DMS114 treated with DMSO at 0.1 percent for 48 hours (cell line): ENCODE measurements around the gene WDR89.
"Not testable (repeated sequence)": the region's sequence is repeated elsewhere in the genome, so short reads cannot be mapped to it uniquely, and the experiment has no call there.

Source experiments
- DNase-seq: peaks from one replicate; lab custom pipeline; 2025; ENCODE audit not compliant: unreplicated experiment; lab: John Stamatoyannopoulos, UW

WDR89 gene

DNA sequence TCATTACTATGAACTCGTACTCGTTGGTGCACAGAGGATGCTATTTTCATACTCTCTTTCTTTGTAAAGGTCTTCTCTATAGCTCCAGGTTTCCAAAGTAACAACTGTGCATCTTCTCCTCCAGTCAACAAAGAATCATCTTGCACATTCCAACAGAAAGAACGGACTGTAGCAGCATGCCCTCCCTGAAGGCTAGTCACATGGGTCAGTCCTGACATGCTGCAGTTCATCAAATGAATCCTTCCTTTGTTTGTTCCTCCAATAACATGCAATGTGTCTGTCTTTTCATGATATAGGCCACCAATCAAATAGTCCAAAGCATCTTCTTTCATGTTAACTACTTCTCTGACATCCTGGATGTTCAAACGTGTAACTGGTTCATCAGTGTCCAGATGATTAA, 42.9 kb downstream of the WDR89 start:
- DNase-seq = no peak

DNA sequence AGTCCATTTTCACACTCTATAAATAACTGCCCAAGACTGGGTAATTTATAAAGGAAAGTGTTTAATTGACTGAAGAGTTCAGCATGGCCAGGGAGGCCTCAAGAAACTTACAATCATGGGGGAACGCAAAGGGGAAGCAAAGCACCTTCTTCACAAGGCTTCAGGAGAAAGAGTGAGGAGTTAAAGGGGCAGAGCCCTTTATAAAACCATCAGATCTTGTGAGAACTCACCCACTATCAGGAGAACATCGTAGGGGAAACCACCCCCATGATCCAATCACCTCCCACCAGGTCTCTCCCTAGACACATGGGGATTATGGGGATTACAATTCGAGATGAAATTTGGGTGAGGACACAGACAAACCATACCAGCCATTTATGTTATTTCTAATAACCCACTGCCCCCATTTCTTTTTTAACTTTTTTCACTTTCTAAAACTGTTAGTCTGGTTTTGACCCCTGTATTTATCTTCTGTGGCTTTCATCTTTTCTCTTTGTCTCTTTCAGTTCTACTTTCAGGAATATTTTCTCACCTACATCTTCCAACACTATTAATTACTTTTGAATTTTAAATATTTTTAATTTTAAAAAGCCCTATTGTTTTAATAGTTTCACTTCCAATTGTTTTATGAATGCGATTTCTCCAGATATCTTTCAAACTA, 44.5 kb downstream of the WDR89 start:
- DNase-seq = no peak

DNA sequence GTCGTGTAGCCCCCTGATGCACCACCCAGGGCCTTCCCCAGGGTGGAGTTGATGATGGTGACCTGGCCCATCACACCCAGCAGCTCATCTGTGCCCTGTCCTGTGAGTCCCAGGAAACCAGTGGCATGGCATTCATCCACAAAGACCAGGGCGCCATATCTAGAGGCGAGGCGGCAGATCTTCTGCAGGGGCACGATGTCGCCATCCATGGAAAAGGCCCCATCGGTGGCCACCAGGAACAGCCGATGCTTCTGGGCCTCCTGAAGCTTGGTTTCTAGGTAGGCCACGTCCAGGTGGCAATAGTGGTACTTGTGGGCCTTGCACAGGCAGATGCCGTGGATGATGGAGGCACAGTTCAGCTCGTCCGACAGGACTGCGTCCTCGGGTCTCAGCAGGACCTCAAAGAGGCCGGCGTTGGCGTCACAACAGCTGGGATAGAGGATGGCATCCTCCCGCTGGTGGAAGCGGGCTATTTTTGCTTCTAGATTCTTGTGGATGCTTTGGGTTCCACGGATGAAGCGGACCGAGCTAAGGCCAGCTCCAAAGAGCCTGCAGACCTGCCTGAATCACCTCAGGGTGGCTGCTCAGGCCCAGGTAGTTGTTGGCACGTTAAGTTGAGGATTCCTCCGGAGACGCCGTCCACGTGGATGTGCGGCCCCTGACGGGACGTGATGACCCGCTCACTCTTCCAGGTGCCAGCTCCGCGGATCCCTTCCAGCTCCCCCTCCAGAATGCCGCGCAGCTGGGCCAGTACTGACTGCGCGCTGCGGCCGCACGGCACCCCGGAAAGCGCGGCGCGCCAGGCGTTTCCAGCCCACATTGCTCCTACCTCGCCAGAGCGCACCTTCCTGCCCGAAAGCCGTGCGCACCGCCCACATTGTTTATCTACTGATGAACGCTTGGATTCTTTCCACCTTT, 47.0 kb downstream of the WDR89 start:
- no peak for DNase-seq

DNA sequence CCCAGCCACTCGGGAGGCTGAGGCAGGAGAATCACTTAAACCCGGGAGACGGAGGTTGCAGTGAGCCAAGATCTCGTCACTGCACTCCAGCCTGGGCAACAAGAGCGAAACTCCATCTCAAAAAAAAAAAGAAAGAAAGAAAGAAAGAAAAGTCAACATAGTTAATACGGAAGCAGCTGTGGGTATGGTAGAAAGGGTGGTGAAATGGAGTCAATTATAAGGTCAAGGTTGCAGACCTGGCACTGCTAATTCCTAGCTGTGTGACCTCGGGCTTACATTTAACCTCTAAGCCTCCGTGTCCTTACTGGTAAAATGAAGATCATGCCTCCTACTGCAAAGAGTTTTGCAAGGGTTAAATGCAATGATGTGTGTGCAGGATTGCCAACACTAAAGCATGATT, 58.6 kb downstream of the WDR89 start:
- DNase-seq = not testable (repeated sequence)

DNA sequence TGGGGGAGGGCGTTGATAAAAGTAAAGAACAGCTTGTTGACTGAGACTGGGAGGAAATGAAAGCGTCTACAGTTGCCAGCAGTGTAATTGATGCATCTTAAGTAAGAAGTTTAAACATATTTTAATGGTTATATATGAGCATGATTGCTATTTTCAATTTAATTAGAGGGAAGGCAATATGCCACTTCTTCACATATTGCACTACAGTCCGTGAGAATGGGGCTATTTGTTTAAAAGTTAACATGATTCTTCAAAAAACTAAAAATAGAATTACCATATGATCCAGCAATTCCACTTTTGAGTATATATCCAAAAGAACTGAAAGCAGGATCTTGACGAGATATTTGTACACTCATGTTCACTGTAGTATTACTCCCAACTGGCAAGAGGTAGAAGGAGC, 60.2 kb downstream of the WDR89 start:
- DNase-seq = no peak

DNA sequence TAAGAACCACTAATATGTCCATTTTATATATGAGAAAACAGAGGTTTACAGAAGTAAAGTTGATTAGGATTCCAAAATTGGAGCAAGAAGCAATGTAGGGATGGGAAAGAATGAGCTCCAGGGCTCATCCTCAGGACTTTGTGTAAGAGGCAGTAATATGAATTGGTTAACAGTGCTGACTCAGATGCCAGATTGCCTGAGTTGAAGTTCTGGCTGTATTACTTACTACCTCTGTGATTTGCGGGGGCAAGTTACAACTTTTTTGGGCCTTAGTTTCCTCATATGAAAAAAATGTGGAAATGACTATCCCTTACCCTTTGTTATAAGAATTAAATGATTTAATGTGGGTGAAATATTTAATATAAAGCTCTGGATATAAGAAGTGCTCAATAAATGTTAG, 63.4 kb downstream of the WDR89 start:
- no peak for DNase-seq

DNA sequence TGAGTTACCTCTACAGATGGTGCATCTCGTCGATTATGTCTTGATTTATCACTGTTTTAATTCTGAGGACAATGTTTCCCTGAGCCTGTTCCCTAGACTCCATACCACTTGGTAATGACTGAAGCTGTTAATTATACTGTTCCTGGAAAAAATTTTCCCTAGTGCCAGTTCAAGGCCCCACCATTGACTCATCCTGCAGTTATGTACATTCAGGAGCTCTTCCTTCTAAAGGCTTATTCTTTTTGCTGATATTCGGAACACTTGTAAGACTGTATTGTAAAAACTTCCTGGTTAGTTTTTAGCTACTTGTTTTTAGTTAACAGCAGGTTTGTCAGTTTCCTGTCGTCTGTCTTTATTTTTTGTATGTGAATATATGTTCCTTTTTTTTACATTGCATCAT, 68.1 kb downstream of the WDR89 start:
- DNase-seq = no peak

DNA sequence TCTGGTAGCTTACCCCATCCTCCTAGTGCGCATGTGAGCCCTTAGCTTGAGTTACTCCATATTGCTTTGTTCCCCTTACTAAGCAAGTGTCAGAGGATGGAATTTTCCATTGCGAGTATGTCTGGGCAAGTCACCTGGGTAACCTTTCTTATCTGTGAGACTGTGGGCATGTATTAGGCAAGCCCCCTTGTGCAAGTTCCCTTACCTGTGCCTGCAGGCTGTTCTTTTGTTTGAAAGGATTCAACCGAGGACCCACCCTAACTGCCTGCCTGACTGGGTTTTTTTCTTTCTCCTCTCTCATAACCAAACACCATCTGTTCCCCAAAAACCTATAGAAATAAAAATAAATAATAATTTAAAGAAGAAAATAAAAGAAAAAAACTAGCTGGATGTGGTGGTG, 76.2 kb downstream of the WDR89 start:
- no peak for DNase-seq

DNA sequence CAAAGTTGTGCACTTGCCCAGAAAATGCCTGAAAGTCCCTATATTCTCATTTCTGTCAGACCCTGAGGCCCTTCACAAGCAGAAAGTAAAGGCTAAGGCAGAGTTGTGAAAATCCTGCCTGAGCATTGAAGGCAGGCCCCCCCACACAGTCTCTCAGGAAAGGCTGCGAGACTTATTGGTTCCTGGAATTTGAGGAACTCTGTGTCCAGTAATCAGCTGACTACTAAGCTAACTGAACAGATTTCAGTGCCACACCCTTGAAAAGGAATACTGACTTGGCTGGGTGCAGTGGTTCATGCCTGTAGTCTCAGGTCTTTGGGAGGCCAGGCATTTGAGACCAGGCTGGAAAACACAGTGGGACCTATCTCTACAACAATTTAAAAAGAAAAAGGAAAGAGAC, 77.4 kb downstream of the WDR89 start:
- DNase-seq = no peak

DNA sequence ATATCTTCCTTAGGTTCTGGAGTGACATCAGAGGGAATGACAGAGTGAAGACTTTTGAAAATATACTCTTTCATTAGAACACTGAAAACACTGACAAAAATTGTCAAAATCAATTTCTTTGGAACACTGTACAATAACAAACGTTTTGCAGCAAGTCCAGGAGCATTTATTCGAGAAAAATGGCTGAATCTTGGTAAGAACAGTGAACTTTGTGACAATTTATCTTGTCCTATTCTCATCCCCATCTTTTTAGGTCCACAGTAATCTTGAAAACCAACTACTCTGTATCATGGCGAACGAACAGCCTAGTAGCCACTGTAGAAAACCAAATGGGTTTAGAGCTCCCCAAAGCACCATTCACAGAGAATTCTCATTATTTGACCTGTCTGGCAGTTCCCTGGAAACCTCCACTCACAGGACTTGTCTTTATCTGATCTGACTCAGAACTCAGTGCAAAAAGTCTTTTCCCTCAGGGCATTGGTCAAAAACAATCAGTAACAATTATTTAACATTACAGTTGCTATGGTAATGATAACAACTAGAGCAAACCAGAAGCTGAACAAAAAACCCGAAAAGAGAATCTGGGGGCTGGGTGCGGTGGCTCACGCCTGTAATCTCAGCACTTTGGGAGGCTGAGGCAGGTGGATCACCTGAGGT, 78.2 kb downstream of the WDR89 start:
- DNase-seq = no peak

DNA sequence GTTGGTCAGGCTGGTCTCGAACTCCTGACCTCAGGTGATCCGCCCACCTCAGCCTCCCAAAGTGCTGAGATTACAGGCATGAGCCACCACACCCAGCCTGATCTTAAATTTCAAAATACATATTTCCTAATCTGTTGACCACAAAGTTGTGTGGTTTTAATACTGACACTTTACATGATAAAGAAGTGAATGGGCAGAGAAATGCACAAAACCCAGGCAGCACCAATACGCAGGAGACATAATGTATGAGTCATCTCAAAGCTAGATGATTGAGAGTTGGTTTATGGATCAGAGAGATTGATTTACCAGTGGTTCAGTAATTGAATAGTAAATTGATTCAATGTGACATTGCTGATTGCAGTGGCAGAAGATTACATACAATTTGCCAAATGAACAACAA, 79.3 kb downstream of the WDR89 start:
- no peak for DNase-seq

DNA sequence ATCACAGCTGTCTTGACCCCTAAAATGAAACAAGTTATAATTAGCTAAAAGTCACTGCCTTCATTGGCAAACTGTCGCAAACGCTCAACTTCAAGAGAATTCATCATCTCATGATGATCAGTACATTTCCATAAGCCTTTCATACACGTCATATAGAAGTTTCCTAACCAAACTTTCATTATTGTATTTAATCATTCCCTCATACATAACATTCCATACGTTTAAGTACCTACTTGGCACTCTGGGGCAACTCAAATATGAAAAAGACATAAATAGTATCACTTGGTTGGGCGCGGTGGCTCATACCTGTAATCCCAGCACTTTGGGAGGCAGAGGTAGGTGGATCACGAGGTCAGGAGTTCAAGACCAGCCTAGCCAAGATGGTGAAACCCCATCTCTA, 86.1 kb downstream of the WDR89 start:
- no peak for DNase-seq

DNA sequence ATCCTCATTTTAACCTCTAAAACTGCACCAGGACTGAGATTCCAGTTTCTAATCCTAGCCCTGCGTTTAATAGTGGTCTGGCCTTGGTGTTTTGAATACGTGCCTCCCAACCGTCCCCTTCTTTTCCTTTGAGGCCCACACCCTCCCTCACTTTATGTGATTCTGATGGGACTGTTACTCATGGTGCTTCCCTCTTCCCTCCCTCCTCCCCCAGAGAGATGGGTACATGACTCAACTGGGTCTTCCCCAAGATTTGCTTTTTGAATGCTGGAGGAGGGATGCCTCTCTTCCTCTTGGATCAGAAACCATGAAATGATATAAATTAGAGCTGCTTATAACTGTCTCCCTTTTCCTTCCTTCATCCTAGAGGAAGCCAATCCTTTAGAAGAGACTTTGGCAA, 90.3 kb downstream of the WDR89 start:
- DNase-seq = no peak

DNA sequence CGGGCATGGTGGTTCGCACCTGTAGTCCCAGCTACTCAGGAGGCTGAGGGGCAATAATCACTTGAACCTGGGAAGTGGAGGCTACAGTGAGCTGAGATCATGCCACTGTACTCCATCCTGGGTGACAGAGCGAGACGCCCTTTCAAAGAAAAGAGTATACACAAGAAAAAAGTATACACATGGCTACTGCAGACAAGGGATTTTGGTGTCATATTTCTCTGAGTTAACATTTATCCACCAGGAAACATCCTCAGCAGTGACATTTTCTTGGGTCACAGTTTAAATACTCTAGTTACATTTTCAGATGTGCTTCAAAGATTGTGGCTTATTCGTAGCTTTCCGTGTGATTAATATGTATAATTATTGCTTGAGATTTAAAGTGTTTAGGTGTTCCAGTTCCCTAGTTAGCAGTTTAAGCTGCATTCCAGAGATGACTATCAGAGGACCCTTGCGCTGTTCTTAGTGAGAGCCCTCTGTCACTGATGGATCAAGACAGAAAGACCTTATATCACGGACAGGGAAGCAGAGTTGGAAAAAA, 93.8 kb downstream of the WDR89 start:
- DNase-seq = no peak
